NCI-H2227 (cell line): ENCODE results near the gene PPL.
"Not testable (repeated sequence)": the region's sequence is repeated elsewhere in the genome, so short reads cannot be mapped to it uniquely, and the experiment has no call there.

Experiments used
- DNase-seq: peaks from one replicate; lab custom pipeline; 2025; ENCODE audit not compliant: unreplicated experiment; lab: John Stamatoyannopoulos, UW

Gene PPL

DNA sequence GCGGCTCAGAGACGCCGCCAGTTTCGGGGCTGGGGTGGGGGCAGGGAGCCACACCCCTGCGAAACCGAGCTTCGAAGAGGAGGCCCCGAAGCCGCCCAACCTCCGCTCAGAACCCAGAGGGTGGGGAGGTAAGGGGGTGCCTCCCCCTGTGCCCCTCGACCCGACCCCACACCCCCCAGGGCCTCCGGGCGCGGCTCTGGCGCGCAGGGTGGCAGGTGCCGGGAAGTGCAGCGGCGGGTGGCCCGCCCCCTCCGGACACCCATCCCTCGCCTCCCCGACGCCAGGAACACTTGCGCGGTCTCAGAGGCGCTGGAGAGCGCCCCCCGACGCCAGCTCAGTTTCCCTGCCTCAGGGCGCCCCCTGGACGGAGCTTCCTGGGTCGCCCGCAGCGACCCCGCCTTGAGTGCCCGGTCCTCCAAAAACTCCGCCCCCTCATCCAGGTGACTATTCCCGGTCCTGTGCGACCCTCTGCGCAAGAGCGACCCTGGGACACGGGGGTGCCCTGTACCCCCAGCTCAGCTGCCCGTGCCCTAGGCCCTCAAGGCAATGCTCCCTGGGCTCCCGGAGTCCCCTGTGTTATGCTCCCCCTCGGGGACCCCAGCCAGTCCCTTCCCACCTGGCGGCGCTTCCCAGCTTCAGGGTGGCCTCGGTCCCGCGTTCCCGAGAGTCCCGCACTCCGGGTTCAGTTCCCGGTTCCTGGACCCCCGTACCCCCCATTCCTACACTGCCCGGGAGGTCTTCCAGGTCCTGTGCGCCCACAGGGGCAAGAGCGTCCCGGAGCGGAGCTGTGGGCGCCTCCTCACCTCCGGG, 562 bp downstream of the PPL start:
- peak; percentile 44 for DNase-seq

DNA sequence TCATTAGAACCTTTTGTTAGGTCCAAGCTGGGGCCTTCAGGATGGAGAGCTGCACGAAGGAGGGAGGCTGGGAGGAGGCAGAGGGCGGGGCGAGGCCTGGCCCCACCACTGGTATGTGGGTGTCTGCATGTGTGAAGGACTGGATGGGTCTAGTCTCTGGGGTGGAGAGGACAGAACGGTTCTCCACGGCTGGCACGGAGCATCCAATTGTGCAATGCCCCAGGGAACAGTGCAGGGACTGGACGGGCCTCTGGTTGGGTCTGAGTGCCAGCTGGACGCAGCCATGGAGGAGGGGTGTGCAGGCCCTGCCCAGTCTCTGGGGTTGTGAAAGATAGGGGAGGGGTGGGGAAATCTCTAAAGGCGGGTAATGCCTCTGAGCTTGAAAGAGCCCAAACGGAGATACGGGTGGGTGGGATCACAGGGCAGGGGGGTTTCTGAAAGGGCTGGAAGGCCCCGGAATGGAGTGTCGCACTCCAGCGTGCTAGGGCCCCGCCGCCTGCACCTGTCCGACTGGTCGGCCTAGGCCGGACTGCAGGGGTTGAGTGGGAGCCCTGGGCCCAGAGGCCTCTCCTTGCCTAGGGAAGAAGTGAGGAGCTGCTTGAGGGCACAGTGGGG, 1.6 kb downstream of the PPL start:
- no peak for DNase-seq

GRCh38 chr16:4934591-4934990, 2.4 kb downstream of the PPL start:
- no peak for DNase-seq

- no peak for DNase-seq
Measured at GRCh38 chr16:4933871-4934395, 3.0 kb downstream of the PPL start.

DNA sequence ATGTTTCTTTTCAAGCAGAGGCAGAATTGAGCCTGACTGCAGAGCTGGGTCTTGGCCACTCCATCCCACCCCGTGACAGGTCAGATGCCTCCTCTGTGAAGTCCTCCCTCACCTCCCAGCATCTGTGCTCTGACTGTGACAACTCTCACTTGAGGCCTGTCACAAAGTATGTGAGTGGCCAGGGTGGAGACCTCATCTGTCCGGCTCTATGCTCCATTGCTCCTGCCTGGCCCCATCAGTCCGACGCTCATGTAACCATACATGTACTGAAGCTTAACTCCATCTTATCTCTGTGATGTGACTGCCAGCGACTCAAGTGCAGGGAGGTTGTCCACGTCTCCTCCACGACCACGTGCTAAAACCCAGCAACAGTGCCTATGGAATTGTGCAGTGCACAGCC, 3.5 kb downstream of the PPL start:
- no peak for DNase-seq

DNA sequence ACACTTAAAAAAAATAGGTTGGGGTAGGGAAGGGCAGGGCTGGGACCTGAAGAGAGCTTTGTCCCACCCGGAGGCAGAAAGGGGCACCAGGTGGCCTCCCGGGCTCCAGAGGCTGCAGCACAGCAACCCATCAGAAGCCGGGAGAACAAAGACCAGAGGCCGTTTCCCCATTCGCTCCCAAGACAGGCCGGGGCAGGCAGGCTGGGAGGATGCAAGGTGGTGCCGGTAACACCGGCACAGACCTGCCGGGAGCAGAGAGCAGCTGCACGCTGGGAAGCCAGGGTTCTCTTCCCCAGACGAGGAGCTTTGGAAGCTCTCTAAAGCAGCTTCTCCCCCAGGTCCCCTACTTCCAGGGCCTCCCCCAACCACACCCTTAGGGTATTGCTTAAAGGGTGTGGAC, 5.6 kb downstream of the PPL start:
- DNase-seq, result no peak

- DNase-seq, result not testable (repeated sequence)
Measured at GRCh38 chr16:4929619-4930018, 7.3 kb downstream of the PPL start.

DNA sequence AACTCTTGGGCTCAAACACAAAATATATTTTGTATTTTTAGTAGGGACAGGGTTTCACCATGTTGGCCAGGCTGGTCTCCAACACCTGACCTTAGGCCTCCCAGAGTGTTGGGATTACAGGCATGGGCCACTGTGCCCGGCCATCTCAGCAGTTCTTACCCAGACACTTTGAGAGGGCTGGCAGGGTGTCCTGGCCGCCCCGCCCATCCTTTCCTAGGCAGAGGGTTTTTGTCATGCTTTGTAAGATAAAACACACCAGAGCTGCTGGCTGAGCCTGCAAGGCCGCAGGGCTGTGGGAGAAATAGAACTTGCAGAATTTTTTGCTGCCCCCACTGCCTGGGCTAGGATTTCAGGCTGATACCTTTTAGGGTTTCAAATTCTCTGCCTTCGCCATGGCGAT, 8.7 kb downstream of the PPL start:
- DNase-seq, result no peak

DNA sequence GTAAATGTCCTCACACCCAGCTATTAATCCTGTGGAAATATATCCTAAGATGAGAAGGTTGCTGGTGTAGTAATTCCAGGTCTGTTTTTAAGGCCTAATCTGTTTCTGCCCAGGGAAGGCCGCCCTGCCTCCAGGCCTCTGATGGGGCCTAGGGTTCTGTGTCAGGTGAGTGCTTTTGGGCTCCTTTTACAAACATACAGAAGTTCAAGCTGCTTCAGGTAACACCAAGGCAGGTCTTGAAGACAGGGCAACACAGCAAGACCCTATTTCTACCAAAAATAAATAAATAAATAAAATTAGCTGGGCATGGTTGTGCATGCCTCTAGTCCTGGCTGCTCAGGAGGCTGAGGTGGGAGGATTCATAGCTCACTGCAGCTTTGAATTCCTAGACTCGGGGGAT, 9.3 kb downstream of the PPL start:
- DNase-seq, result no peak

- no peak for DNase-seq
Measured at GRCh38 chr16:4926928-4927327, 10.0 kb downstream of the PPL start.

GRCh38 chr16:4925791-4926190, 11.2 kb downstream of the PPL start:
- DNase-seq, result no peak

DNA sequence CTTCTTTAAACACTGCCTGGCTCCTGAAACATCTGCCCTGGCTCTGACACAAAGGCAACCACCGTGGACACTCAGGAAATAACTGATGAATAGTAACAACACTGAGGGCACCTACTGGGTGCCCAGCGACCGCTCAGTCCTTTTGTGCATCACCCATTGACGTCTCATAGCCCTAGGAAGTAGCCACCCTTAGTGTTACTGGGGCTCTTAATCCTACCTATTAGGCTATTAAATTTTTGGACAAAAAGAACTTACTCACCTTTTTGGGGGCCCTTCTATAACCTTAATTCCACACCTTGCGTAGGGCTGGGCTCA, 11.7 kb downstream of the PPL start:
- DNase-seq, result no peak

GRCh38 chr16:4924593-4925292, 12.2 kb downstream of the PPL start:
- DNase-seq, result no peak

- DNase-seq, result no peak
Measured at GRCh38 chr16:4923853-4924252, 13.1 kb downstream of the PPL start.

GRCh38 chr16:4922721-4923342, 14.1 kb downstream of the PPL start:
- DNase-seq, result no peak

- no peak for DNase-seq
Measured at GRCh38 chr16:4920826-4921225, 16.1 kb downstream of the PPL start.

GRCh38 chr16:4918781-4919251, 18.1 kb downstream of the PPL start:
- DNase-seq, result no peak

DNA sequence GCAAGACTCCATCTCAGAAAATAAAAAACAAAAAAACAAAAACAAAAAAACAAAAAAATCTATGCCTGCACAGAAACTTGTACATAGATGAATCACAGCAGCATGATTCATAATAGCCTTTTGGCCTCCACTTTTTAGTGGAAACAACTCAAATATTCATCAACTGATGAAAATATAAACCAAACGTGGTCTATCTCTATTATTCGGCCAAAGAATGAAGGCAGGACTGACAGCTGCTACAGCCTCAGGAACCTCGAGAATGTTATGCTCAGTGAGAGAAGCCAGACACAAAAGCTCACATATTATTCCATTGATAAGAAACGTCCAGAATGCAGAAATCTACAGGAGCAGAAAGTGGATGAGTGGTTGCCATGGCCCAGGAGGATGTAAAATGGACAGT, 19.8 kb downstream of the PPL start:
- DNase-seq, result no peak

GRCh38 chr16:4915226-4915761, 21.7 kb downstream of the PPL start:
- DNase-seq, result no peak

GRCh38 chr16:4914528-4915225, 22.3 kb downstream of the PPL start:
- no peak for DNase-seq
